K562 (cell line): ENCODE results near the gene SPATA21. TPM values are rescaled to one million over a fixed set of nuclear protein-coding genes. Genes with fewer than 3 reads are reported as not detected.

ENCODE experiments used
- ARID4B ChIP-seq: sonication (generic); formaldehyde crosslinking; IDR thresholded peaks from 2 replicates; pipeline ENCODE4 v1.8.0; 2022; ENCODE audit warnings: mild to moderate bottlenecking, missing genetic modification reagents
- ATF3 ChIP-seq, 2 experiments: fragments of 450-650 bp in 1 of 2; sonication (generic) in 1 of 2; formaldehyde crosslinking in 1 of 2; IDR thresholded peaks in 1 of 2; conservative IDR thresholded peaks in 1 of 2; 2 replicates each; pipeline versions ENCODE4 v1.6.1 to v1.8.1; 2016 to 2023; ENCODE audit warnings: mild to moderate bottlenecking in 2 of 2, moderate library complexity in 2 of 2, inconsistent platforms in 1 of 2, missing genetic modification reagents in 1 of 2
- ELK1 ChIP-seq: sonication (generic); formaldehyde crosslinking; IDR thresholded peaks from 2 replicates; pipeline ENCODE4 v1.8.1; 2022; ENCODE audit warnings: missing genetic modification reagents
- HDAC3 ChIP-seq: fragments of 450-650 bp; IDR thresholded peaks from 2 replicates; pipeline ENCODE4 v1.6.1; 2018; ENCODE audit warnings: borderline replicate concordance, mild to moderate bottlenecking, moderate library complexity; ENCODE audit not compliant: partially characterized antibody
- MIER1 ChIP-seq: fragments of 450-650 bp; IDR thresholded peaks from 2 replicates; pipeline ENCODE4 v1.6.1; 2016; ENCODE audit warnings: antibody characterized with exemption, mild to moderate bottlenecking, low read depth
- MYC ChIP-seq, 2 experiments: fragments of 250-450 bp in 1 of 2; sonication (Bioruptor Pico) in 1 of 2; IDR thresholded peaks; 2 replicates each; pipeline versions ENCODE4 v1.5.1 to v1.6.1; 2012 to 2021; ENCODE audit warnings: low read depth in 2 of 2, borderline replicate concordance in 1 of 2, improper control_type of control experiment in 1 of 2, low read length in 1 of 2, mild to moderate bottlenecking in 1 of 2, moderate library complexity in 1 of 2
- PCBP2 ChIP-seq: fragments of 200-400 bp; formaldehyde crosslinking; IDR thresholded peaks from 2 replicates; pipeline ENCODE4 v1.6.1; 2018; ENCODE audit warnings: low read length, low read depth, mild to moderate bottlenecking, moderate library complexity; ENCODE audit not compliant: poor library complexity, severe bottlenecking
- RERE ChIP-seq: sonication (generic); formaldehyde crosslinking; IDR thresholded peaks from 2 replicates; pipeline ENCODE4 v1.8.0; 2023; ENCODE audit warnings: missing genetic modification reagents, mild to moderate bottlenecking, borderline replicate concordance
- SLC30A9 ChIP-seq: fragments of 250-450 bp; sonication (Bioruptor Pico); IDR thresholded peaks from 2 replicates; pipeline ENCODE4 v1.8.0; 2022; ENCODE audit warnings: mild to moderate bottlenecking, moderate library complexity
- SMAD4 ChIP-seq: fragments of 250-450 bp; sonication (Bioruptor Pico); conservative IDR thresholded peaks from 2 replicates; pipeline ENCODE4 v1.8.0; 2021; ENCODE audit warnings: inconsistent platforms, mild to moderate bottlenecking, moderate library complexity
- TRIM24 ChIP-seq, 2 experiments: fragments of 450-650 bp; IDR thresholded peaks; 2 replicates each; pipeline ENCODE4 v1.6.1; 2016
- ZNF436 ChIP-seq: fragments of 250-450, 450-650 bp; sonication (Bioruptor Pico); formaldehyde crosslinking; IDR thresholded peaks from 2 replicates; pipeline ENCODE4 v1.7.0; 2020; ENCODE audit warnings: mild to moderate bottlenecking
- polyA plus RNA-seq, 8 experiments: library from polyadenylated mRNA; depleted of rRNA in 4 of 8; stranded (reverse) in 5 of 8; unstranded in 3 of 8; fragments of >200 nt; fragmentation: Nextera tagmentation in 2 of 8; fragmentation: Illumina TruSeq in 1 of 8; extraction: Ambion mirVana in 2 of 8; extraction: Trizol in 1 of 8; gene quantifications; 2 replicates each; pipeline versions ENCODE4 v1.2.1 to v1.2.3, GENCODE V29; 2011 to 2014; ENCODE audit warnings: inconsistent platforms in 1 of 8, missing spikeins in 1 of 8
- total RNA-seq, 7 experiments: library from RNA; depleted of rRNA in 6 of 7; stranded (reverse); fragments of >200 nt in 6 of 7; fragmentation: Illumina TruSeq in 2 of 7; extraction: Trizol in 2 of 7; gene quantifications; 2 replicates each; pipeline versions ENCODE4 v1.2.1 to v1.2.3, GENCODE V29; 2011 to 2021; ENCODE audit warnings: low replicate concordance in 1 of 7

Gene SPATA21
- total and polyA plus RNA-seq, 9 of the 15 experiments (the other 6 are each of a cell fraction or from before 2014, with no cell fraction given) = 0.10 to 0.36 (median 0.13) TPM; not detected in 3

GRCh38 chr1:16349847-16350406 lies 87.3 kb downstream of the SPATA21 start (continued):
- TF ChIP-seq RERE (no peak), ELK1 (CRISPR knock-in tag) (no peak), MIER1 (no peak), SMAD4 (CRISPR knock-in tag) (no peak), ARID4B (CRISPR knock-in tag) (no peak), PCBP2 (no peak), SLC30A9 (CRISPR knock-in tag) (no peak), ZNF436 (CRISPR knock-in tag) (no peak), ATF3 (IDR thresholded peaks at IDR 0.05) (peak; percentile 97), ATF3 (CRISPR knock-in tag; conservative IDR thresholded peaks at IDR 0.05) (no peak), MYC (IDR thresholded peaks at IDR 0.05; ENCODE audit: low read depth, low read length) (peak; percentile 24; the same call in 1 of the 2 replicates), MYC (CRISPR knock-in tag; IDR thresholded peaks at IDR 0.05; ENCODE audit: borderline replicate concordance, low read depth) (no peak), TRIM24 (IDR thresholded peaks at IDR 0.05) (peak in 1 of 2 experiments; percentile 39; a peak in 2 of 4 replicates), HDAC3 (peak; percentile 26)
